Tibial nerve (tissue), 4 donors: ENCODE results near the gene ZNF318. TPM values are rescaled to one million over a fixed set of nuclear protein-coding genes. Genes with fewer than 3 reads are reported as not detected.
"Not testable (repeated sequence)": the region's sequence is repeated elsewhere in the genome, so short reads cannot be mapped to it uniquely, and the experiment has no call there.

ENCODE experiments used
- DNase-seq, 2 donors: peaks; one replicate each; pipeline ENCODE4 v3.0.0-alpha.2; 2019; ENCODE audit warnings: low spot score in 2 of 2
- H3K27ac ChIP-seq, 4 donors: fragments of 200-600 bp; sonication (generic) in 3 of 4; one replicate each; pipeline ENCODE4 v1.5.1; 2017 to 2019; ENCODE audit warnings: mild to moderate bottlenecking in 1 of 4
- H3K27me3 ChIP-seq, 2 donors: fragments of 200-600 bp; sonication (generic) in 1 of 2; one replicate each; pipeline versions ENCODE4 v1.5.1 to v1.6.0; 2017 to 2019
- H3K36me3 ChIP-seq, 3 donors: fragments of 200-600 bp; sonication (generic); one replicate each; pipeline ENCODE4 v1.5.1; 2018 to 2019
- H3K4me1 ChIP-seq, 4 donors: fragments of 200-600 bp; sonication (generic) in 3 of 4; one replicate each; pipeline ENCODE4 v1.5.1; 2017 to 2019
- H3K4me3 ChIP-seq, 4 donors: fragments of 200-600 bp; sonication (generic) in 3 of 4; one replicate each; pipeline ENCODE4 v1.5.1; 2017 to 2019; ENCODE audit warnings: mild to moderate bottlenecking in 1 of 4, moderate library complexity in 1 of 4
- H3K9me3 ChIP-seq, 4 donors: fragments of 200-600 bp; sonication (generic) in 3 of 4; one replicate each; pipeline ENCODE4 v1.5.1; 2017 to 2019
- CTCF ChIP-seq, 5 experiments: fragments of 200-600 bp in 3 of 5; fragments of 450-650 bp in 2 of 5; sonication (generic) in 3 of 5; IDR thresholded peaks; one replicate each; pipeline ENCODE4 v1.5.1; 2016 to 2019; ENCODE audit warnings: antibody characterized with exemption in 5 of 5, mild to moderate bottlenecking in 3 of 5, moderate library complexity in 2 of 5
- EP300 ChIP-seq, 2 donors: sonication (generic); formaldehyde crosslinking; IDR thresholded peaks; one replicate each; pipeline ENCODE4 v1.6.1; 2017; ENCODE audit warnings: antibody characterized with exemption in 2 of 2, mild to moderate bottlenecking in 1 of 2
- POLR2A ChIP-seq, 2 donors: fragments of 450-650 bp; IDR thresholded peaks; one replicate each; pipeline ENCODE4 v1.6.1; 2017; ENCODE audit warnings: antibody characterized with exemption in 2 of 2, mild to moderate bottlenecking in 2 of 2, moderate library complexity in 2 of 2
- WGBS, 2 donors: methylation state at CpG; one replicate each; pipeline ENCODE4 v1.1.5; 2018; 5-methylcytosine and 5-hydroxymethylcytosine counted together
- total RNA-seq, 4 donors: library from RNA; depleted of rRNA; stranded (reverse); fragments of >200 nt; gene quantifications; one replicate each; pipeline ENCODE4 v1.1.0, GENCODE V29; 2016

The ZNF318 gene
- total RNA-seq, 4 donors from 2014 or later = 18.4 to 26.4 (median 22.9) TPM

- Histone ChIP-seq H3K36me3 (no peaks in the 10 kb centered on the region), H3K4me3 (no peak overlapping the region), H3K4me1 (no peaks in the 10 kb centered on the region), H3K9me3 (no peaks in the 10 kb centered on the region), H3K27me3 (peaks cover 0 to 4% of the 10 kb centered on the region in 2 donors), H3K27ac (no peak overlapping the region)
- DNase-seq = no peak
- no peak for TF ChIP-seq POLR2A (IDR thresholded peaks at IDR 0.05)
- 89 to 100% methylated on average over 1 of the region's 1 CpG for WGBS, 2 donors
Observed at GRCh38 chr6:43376551-43376981, 7.1 kb upstream of the ZNF318 start.

GRCh38 chr6:43375693-43376092 lies 6.2 kb upstream of the ZNF318 start:
- no peaks in the 10 kb centered on the region for H3K9me3 ChIP-seq
- WGBS, 2 donors = 89% methylated on average over 4 of the region's 4 CpGs
- H3K4me3 ChIP-seq = no peak overlapping the region
- no peak for DNase-seq
- H3K36me3 ChIP-seq = no peaks in the 10 kb centered on the region
- H3K4me1 ChIP-seq = no peaks in the 10 kb centered on the region
- no peak overlapping the region for H3K27ac ChIP-seq
- H3K27me3 ChIP-seq = peaks cover 0 to 4% of the 10 kb centered on the region in 2 donors
- TF ChIP-seq EP300 (IDR thresholded peaks at IDR 0.05) = no peak
- no peak for TF ChIP-seq CTCF (IDR thresholded peaks at IDR 0.05)
- no peak for TF ChIP-seq POLR2A (IDR thresholded peaks at IDR 0.05)

GRCh38 chr6:43373252-43373875 lies 3.9 kb upstream of the ZNF318 start:
- no peak overlapping the region for H3K4me3 ChIP-seq
- no peaks in the 10 kb centered on the region for H3K9me3 ChIP-seq
- DNase-seq = no peak
- no peaks in the 10 kb centered on the region for H3K27me3 ChIP-seq
- no peak overlapping the region for H3K27ac ChIP-seq
- H3K4me1 ChIP-seq = peaks cover 0 to 9% (median 3%) of the 10 kb centered on the region in 4 donors
- no peaks in the 10 kb centered on the region for H3K36me3 ChIP-seq
- WGBS, 2 donors = 86 to 88% methylated on average over 5 of the region's 5 CpGs
- TF ChIP-seq POLR2A (IDR thresholded peaks at IDR 0.05) = no peak
- no peak for TF ChIP-seq CTCF (IDR thresholded peaks at IDR 0.05)
- TF ChIP-seq EP300 (IDR thresholded peaks at IDR 0.05) = no peak

- peak overlapping the region; percentile 82 to 92 (median 85) for H3K27ac ChIP-seq
- 39 to 40% methylated on average over 16 of the region's 16 CpGs for WGBS, 2 donors
- H3K27me3 ChIP-seq, H3K36me3 ChIP-seq, H3K9me3 ChIP-seq, DNase-seq: not testable (repeated sequence)
- H3K4me3 ChIP-seq = peak overlapping the region; percentile 29 to 83 (median 70)
- H3K4me1 ChIP-seq = peaks cover 0 to 36% (median 15%) of the 10 kb centered on the region in 4 donors
Observed at GRCh38 chr6:43370003-43370580, 645 bp upstream of the ZNF318 start.

GRCh38 chr6:43368259-43369160 lies 937 bp downstream of the ZNF318 start:
- peak overlapping the region; percentile 76 to 92 (median 83) for H3K27ac ChIP-seq
- peak in 1 of 2 donors; percentile 22 for DNase-seq
- TF ChIP-seq POLR2A (IDR thresholded peaks at IDR 0.05) = no peak
- no peak for TF ChIP-seq CTCF (IDR thresholded peaks at IDR 0.05)
- no peak for TF ChIP-seq EP300 (IDR thresholded peaks at IDR 0.05)
- 1 to 2% methylated on average over 54 to 64 of the region's 71 CpGs for WGBS, 2 donors
- peak overlapping the region; percentile 57 to 83 (median 70) for H3K4me3 ChIP-seq
- H3K4me1 ChIP-seq = peaks cover 0 to 36% (median 15%) of the 10 kb centered on the region in 4 donors
- H3K9me3 ChIP-seq = no peaks in the 10 kb centered on the region
- peaks cover 0 to 19% (median 5%) of the 10 kb centered on the region in 3 donors for H3K36me3 ChIP-seq
- no peaks in the 10 kb centered on the region for H3K27me3 ChIP-seq
